NCI-H510A treated with DMSO at 0.1 percent for 48 hours (cell line): ENCODE results near the gene MLEC.

Experiments
- DNase-seq: peaks from one replicate; lab custom pipeline; 2025; lab: John Stamatoyannopoulos, UW

The MLEC gene, protein sequence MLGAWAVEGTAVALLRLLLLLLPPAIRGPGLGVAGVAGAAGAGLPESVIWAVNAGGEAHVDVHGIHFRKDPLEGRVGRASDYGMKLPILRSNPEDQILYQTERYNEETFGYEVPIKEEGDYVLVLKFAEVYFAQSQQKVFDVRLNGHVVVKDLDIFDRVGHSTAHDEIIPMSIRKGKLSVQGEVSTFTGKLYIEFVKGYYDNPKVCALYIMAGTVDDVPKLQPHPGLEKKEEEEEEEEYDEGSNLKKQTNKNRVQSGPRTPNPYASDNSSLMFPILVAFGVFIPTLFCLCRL

GRCh38 chr12:120686690-120687577 lies at the start of gene MLEC:
TSS of gene MLEC (plus strand) at chr12:120687149. CDS start at chr12:120687297, 148 bp downstream.
- peak; percentile 98 for DNase-seq

DNA sequence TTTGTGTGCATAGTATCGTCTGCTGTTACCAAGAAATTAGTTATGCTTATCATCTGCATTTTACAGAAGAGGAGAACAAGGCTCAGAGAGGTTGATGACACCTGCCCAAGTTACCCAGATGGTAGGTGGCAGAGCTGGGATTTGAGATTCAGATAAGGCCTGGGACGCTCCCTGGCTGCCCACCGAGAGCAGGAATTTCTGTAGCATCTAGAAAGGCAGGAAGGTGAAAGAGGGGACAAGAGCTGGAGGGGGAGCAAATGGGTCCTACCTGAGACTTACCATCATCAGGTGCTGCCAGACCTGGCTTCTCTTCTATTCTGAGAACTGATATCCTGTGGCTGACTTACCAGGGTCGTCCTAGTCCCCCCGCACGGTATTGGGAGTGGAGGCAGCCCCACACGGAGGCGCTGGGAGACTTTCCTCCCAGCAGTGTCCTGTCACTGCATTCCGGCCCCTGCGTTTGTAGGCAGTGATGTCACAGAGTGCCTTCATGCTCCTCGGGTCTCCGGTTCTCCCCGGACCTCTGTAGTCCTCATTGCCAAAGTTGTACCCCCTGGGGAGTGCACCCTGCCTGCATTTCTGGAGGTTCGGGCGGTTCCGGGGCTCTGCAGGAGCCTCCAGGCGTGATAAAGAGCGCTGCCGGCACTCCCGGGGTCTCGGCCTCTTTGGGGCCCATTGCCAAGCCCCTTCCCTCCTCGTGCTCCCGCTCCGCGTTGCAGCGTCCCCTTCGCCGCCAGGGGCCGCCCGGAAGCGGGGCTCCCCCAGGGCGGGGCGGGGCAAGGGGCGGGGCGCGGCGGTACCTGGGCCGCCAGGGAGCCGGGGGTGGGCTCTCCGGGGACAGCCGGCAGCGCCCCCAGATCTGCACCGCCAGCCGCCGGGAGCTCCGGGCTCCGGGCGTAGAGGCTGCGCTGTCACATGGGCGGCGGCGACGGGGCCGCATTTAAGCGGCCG lies 46.9 kb upstream of the MLEC start, which contains the start of gene CABP1:
CABP1 (plus strand) TSS at position 856 of the 951 bp plus-strand sequence; CDS start at position 916, 60 bp downstream.
- peak; percentile 48 for DNase-seq

GRCh38 chr12:120640861-120641833 lies 45.8 kb upstream of the MLEC start:
- peak; percentile 21 for DNase-seq

DNA sequence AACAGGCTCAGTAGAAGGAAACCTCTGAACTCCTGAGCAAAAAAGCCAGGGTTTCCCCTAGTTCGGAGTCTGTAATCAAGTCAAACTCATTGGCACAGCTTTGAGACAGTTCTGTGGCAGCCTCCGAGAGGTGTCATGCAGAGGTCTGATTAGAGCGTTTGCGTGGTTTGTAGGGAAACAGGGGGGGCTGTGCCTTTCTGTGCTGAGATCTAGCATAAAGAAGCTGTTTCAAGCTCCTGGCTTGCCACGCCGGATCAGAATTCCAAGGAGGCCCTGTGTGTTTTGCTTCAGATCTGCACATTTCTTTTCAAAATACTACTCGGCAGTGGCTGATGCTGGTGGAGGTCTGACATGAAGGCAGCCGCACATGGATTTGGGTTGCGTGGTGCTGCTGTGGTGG lies 44.8 kb upstream of the MLEC start:
- DNase-seq: no peak

DNA sequence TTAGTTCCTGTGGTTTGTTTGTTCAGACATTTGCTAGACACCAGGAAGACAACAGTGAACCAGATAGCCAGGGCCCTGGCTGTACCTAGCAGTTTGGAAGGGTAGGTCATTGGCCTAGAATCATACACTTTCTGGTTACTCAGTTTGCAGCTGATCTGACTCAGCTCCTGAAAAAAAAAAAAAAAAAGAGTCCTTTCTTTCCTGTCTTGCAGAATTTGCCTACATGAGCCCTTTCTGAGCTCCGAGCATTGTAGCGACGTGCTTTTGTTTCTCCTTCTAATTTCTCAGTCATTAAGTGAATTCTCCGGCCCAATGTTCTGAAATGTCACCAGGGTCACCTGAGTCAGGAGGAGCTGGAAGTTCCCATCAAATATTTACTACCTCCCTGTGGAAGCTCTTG lies 44.1 kb upstream of the MLEC start:
- DNase-seq: no peak

- DNase-seq: no peak
Observed at GRCh38 chr12:120643574-120643973, 43.4 kb upstream of the MLEC start.

- DNase-seq: peak; percentile 6
Observed at GRCh38 chr12:120646044-120646443, 40.9 kb upstream of the MLEC start.

- DNase-seq: no peak
Observed at GRCh38 chr12:120647375-120647755, 39.6 kb upstream of the MLEC start.

DNA sequence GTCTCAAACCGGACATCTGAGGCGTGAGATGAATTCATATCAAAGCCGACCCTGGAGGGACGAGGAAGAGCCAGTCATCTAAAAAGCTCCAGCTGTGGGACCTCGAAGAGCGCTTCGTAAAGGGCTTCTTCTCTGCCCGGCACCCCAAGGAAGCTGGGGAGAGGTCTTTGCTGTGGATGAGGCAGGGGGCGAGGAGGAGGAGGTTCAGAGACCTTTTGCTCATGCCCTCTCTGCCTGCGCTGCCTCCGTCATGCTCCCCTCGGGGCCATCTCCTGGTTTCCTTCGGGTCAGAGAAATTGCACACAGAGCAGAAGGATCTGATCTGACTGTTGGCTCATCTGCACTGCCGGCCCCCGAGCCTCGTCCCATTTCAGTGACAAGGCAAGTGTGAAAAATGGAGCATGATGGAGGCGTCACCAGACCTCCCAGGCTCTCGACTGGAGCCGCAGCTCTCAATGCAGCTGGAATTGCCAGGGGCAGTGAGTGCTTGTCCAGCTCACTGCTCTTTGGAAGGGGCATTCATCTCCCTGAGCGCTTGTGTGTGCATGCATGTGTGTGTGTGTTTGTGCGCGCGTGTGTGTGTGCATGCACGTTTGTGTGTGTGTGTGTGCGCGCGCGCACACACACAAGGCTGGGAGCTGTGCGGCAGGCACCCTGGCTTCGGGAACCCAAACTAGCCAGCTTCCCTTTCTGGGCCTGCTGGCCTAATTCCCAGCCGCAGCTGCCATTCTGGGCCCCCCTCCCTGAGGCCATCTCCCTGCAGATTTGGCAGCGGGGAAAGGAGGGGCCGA lies 37.3 kb upstream of the MLEC start:
- DNase-seq: no peak

DNA sequence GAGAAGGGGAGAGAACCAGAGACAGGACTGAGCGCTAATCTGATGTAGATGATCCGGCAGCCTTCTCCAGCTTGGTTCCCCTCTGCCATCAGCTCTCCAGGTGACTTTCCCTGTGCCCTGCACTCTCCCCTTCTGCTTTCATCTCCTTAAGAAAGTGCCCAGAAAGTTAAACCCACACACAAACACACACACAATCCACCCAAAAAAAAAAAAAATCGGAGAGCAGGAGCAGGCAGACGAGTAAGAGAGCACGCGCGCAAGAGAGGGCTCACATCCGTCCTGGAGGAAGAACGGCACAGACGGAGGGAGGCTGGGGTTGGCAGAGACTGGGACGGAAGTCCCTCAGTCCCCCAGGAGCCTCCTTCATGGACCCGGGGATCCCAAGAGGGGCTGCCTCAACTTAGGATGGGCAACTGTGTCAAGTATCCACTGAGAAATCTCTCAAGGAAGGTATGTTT lies 36.7 kb upstream of the MLEC start:
- DNase-seq: no peak

GRCh38 chr12:120651821-120652220 lies 35.1 kb upstream of the MLEC start:
- no peak for DNase-seq

DNA sequence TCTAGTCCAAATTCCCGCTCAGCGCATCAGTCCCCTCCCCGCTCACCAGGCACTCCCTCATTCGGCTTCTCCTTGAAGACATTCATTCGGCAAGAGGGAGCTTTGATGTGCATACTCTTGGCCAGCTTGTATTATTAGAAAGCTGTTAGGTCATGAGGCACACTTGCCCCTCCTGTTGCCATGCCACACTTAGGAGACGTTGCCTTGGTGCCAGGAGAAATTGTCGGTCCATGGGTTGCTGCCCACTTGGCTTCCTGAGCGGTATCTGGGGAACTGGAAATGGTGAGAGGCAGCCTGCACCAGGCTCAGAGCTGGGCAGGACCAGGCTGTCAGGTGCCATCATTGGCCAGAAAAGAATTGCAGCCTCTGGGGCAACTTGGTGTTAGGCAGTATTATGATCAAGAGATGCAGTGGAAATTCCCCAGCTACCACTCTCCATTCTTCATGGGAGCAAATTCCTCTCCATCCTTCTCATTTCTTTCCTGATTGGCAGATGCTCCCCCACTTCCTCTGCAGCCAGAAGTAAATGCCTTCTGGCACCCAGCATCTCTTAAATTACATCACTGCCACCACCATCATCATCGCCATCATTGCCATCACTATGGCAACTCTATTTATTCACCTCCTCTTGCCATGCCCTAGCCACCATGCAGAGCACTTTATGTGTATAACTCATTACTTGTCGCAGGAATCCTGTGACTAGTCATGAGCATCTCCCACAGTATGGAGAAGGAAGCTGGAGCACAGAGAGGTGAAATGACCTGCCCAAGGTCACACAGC lies 34.1 kb upstream of the MLEC start:
- DNase-seq: no peak

GRCh38 chr12:120653611-120654010 lies 33.3 kb upstream of the MLEC start:
- DNase-seq: no peak

DNA sequence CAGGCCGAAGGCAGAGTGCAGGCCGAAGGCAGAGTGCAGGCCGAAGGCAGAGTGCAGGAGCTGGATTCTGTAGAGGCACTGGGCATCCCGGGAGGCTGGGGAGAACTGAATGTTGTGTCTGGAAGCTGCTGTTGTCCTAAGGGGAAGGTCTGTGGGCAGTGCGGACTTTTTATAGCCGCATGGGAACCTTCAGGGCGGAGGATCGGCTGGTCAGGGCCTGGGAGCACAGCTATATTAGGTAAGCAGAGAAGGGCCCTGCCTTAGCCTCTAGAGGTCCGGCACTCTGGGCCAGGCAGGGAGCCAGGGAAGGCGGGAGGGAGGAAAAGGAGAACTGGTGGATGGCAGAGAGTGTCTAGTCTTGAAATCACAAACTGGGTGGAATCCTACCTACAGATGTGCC lies 32.3 kb upstream of the MLEC start:
- no peak for DNase-seq

GRCh38 chr12:120656008-120656407 lies 30.9 kb upstream of the MLEC start:
- no peak for DNase-seq

- DNase-seq: no peak
Observed at GRCh38 chr12:120658286-120659150, 28.4 kb upstream of the MLEC start.

DNA sequence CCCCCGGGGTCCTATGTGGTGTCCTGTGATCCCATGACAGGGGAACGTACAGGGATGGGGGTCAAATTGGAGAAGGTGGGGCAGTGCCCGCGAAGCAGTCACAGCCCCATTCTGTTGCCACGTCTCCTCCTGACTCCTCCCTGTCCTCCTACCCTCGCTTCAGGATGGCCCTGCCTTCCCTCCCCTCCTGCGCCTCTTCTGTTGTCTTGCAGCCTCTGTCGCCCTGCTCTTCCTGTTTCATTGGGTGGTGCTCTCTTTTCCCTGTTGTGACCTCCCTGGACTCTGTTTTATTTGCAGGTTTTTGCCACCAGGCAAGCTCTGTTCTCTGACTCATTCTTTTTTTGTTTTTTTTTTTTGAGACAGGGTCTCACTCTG lies 27.8 kb upstream of the MLEC start:
- DNase-seq: no peak

DNA sequence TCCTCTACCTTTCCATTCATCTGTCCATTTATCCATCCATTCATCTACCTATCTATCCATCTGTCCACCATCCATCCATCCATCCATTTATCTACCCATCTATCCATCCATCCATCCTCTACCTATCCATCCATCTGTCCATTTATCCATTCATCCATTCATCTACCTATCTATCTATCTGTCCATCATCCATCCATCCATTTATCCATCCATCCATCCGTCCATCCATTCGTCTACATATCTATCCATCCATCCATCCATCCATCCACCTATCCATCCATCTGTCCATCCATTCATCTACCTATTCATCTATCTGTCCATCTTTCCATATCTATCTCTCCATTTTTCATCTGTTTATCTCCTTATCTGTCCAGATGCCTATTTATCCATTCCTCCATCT lies 25.5 kb upstream of the MLEC start:
- no peak for DNase-seq
